Measurements from ENCODE around the gene CALN1.

DNA sequence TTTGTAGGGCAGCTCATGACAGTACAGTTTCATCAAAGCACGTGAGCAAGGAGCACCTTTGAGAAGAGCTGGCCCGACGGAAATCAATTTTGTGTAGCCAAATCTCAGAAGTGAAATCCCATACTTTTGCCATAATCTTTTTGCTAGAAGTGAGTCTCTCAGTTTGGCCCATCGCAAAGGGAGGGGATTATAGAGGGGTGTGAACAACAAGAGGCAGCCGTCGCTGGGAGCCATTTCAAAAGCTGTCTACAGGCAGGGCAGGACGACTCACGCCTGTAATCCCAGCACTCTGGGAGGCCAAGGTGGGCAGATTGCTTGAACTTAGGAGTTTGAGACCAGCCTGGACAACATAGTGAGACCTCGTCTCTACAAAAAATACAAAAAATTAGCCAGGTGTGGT is 680.4 kb downstream of the CALN1 start:
- TF ChIP-seq, protein P1, sequence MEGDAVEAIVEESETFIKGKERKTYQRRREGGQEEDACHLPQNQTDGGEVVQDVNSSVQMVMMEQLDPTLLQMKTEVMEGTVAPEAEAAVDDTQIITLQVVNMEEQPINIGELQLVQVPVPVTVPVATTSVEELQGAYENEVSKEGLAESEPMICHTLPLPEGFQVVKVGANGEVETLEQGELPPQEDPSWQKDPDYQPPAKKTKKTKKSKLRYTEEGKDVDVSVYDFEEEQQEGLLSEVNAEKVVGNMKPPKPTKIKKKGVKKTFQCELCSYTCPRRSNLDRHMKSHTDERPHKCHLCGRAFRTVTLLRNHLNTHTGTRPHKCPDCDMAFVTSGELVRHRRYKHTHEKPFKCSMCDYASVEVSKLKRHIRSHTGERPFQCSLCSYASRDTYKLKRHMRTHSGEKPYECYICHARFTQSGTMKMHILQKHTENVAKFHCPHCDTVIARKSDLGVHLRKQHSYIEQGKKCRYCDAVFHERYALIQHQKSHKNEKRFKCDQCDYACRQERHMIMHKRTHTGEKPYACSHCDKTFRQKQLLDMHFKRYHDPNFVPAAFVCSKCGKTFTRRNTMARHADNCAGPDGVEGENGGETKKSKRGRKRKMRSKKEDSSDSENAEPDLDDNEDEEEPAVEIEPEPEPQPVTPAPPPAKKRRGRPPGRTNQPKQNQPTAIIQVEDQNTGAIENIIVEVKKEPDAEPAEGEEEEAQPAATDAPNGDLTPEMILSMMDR (IDR thresholded peaks at IDR 0.05; ENCODE audit: low read depth, low read length, missing input control), result no peak
- TF ChIP-seq, protein P2, sequence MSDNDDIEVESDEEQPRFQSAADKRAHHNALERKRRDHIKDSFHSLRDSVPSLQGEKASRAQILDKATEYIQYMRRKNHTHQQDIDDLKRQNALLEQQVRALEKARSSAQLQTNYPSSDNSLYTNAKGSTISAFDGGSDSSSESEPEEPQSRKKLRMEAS (IDR thresholded peaks at IDR 0.05), result no peak
- TF ChIP-seq, protein P3, sequence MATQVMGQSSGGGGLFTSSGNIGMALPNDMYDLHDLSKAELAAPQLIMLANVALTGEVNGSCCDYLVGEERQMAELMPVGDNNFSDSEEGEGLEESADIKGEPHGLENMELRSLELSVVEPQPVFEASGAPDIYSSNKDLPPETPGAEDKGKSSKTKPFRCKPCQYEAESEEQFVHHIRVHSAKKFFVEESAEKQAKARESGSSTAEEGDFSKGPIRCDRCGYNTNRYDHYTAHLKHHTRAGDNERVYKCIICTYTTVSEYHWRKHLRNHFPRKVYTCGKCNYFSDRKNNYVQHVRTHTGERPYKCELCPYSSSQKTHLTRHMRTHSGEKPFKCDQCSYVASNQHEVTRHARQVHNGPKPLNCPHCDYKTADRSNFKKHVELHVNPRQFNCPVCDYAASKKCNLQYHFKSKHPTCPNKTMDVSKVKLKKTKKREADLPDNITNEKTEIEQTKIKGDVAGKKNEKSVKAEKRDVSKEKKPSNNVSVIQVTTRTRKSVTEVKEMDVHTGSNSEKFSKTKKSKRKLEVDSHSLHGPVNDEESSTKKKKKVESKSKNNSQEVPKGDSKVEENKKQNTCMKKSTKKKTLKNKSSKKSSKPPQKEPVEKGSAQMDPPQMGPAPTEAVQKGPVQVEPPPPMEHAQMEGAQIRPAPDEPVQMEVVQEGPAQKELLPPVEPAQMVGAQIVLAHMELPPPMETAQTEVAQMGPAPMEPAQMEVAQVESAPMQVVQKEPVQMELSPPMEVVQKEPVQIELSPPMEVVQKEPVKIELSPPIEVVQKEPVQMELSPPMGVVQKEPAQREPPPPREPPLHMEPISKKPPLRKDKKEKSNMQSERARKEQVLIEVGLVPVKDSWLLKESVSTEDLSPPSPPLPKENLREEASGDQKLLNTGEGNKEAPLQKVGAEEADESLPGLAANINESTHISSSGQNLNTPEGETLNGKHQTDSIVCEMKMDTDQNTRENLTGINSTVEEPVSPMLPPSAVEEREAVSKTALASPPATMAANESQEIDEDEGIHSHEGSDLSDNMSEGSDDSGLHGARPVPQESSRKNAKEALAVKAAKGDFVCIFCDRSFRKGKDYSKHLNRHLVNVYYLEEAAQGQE (IDR thresholded peaks at IDR 0.05), result no peak
- no peak for TF ChIP-seq YY1 (IDR thresholded peaks at IDR 0.05)
- TF ChIP-seq, protein P4, sequence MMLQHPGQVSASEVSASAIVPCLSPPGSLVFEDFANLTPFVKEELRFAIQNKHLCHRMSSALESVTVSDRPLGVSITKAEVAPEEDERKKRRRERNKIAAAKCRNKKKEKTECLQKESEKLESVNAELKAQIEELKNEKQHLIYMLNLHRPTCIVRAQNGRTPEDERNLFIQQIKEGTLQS (IDR thresholded peaks at IDR 0.05), result no peak

All from liver (tissue), 3 donors.